ENCODE results near the gene SCN2A.

DNA sequence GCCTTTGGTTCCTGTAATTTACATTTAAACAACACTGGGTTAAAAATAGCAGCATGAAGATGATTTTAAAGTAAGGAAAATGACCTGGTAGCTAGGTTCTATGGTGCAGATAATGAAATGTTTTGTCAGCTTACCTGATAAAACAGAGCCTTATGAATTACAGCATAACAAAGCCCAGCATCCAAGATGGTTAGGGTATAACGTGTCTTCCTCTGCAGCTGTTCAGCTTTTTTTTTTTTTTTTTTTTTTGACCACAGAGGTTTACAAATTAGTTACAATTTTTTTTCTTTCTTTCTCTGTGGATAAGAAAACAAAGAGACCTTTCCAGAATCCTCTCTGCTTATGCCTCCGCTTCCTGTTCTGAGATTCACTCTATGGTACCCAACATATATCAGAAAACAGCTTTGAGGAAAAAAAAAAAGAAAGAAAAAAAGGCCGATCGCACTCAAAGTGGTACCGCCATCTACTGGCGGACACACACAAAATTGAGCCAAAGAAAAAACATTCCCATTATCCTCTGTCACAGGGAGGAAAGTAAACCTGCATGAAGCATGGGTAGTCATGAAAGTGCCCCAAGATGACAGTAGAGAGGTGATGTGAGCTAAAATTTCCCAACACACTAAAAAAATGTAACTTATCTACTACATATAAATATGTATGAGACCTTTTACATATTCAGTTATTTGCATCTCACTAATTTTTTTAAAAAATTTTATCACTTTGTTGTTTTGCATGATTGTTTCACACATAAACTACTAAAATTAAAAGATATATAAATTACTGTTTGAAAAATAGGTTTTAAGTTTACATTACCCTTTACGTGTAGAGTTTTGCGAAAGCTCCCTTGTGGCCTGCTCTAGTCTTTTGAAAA is 35.3 kb upstream of the SCN2A start, which contains the start of gene SCN3A:
- TF ChIP-seq, protein P1, sequence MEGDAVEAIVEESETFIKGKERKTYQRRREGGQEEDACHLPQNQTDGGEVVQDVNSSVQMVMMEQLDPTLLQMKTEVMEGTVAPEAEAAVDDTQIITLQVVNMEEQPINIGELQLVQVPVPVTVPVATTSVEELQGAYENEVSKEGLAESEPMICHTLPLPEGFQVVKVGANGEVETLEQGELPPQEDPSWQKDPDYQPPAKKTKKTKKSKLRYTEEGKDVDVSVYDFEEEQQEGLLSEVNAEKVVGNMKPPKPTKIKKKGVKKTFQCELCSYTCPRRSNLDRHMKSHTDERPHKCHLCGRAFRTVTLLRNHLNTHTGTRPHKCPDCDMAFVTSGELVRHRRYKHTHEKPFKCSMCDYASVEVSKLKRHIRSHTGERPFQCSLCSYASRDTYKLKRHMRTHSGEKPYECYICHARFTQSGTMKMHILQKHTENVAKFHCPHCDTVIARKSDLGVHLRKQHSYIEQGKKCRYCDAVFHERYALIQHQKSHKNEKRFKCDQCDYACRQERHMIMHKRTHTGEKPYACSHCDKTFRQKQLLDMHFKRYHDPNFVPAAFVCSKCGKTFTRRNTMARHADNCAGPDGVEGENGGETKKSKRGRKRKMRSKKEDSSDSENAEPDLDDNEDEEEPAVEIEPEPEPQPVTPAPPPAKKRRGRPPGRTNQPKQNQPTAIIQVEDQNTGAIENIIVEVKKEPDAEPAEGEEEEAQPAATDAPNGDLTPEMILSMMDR (IDR thresholded peaks at IDR 0.05; ENCODE audit: low read depth, low read length), result peak; percentile 74
- TF ChIP-seq, protein P2, sequence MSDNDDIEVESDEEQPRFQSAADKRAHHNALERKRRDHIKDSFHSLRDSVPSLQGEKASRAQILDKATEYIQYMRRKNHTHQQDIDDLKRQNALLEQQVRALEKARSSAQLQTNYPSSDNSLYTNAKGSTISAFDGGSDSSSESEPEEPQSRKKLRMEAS (IDR thresholded peaks at IDR 0.05; ENCODE audit: low read depth, low read length), result no peak
- TF ChIP-seq POLR2A (IDR thresholded peaks at IDR 0.05; ENCODE audit: extremely low read depth, insufficient read length), result no peak
- no peak for TF ChIP-seq MYC (IDR thresholded peaks at IDR 0.05; ENCODE audit: low read depth, low read length)

Data from NB4 (cell line).